Loucy (cell line): Measurements from ENCODE around the gene SLC20A1.

Source experiments
- EZH2phosphoT487 ChIP-seq: fragments of 200-600 bp; IDR thresholded peaks from 2 replicates; pipeline ENCODE4 v1.6.1; 2018; ENCODE audit warnings: antibody characterized with exemption, mild to moderate bottlenecking, moderate library complexity, borderline replicate concordance
- TF ChIP-seq, protein P1 (sequence below): fragments of 200-600 bp; sonication (generic); conservative IDR thresholded peaks from 2 replicates; pipeline ENCODE4 v1.5.1; 2014; ENCODE audit warnings: mild to moderate bottlenecking, antibody characterized with exemption, low read length

DNA sequence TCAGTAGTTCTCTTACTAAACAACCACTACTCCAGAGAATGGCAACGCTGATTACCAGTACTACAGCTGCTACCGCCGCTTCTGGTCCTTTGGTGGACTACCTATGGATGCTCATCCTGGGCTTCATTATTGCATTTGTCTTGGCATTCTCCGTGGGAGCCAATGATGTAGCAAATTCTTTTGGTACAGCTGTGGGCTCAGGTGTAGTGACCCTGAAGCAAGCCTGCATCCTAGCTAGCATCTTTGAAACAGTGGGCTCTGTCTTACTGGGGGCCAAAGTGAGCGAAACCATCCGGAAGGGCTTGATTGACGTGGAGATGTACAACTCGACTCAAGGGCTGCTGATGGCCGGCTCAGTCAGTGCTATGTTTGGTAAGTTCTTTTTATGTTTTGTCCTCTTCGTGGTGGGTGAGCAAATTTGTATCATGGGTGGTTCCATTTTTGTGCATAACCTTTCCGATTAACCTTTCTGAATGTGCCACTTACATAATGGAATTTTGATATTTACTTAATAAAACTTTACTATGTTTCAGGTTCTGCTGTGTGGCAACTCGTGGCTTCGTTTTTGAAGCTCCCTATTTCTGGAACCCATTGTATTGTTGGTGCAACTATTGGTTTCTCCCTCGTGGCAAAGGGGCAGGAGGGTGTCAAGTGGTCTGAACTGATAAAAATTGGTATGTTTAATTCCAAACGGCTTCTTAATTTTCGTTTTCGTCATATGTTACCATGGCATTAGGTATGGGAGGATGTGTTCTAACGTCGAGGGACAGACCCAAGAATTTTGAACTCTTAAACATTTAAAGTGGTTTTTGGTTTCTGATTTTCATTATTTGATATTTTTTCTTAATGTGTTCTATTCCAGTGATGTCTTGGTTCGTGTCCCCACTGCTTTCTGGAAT is 1.3 kb downstream of the SLC20A1 start:
- TF ChIP-seq, protein P1, sequence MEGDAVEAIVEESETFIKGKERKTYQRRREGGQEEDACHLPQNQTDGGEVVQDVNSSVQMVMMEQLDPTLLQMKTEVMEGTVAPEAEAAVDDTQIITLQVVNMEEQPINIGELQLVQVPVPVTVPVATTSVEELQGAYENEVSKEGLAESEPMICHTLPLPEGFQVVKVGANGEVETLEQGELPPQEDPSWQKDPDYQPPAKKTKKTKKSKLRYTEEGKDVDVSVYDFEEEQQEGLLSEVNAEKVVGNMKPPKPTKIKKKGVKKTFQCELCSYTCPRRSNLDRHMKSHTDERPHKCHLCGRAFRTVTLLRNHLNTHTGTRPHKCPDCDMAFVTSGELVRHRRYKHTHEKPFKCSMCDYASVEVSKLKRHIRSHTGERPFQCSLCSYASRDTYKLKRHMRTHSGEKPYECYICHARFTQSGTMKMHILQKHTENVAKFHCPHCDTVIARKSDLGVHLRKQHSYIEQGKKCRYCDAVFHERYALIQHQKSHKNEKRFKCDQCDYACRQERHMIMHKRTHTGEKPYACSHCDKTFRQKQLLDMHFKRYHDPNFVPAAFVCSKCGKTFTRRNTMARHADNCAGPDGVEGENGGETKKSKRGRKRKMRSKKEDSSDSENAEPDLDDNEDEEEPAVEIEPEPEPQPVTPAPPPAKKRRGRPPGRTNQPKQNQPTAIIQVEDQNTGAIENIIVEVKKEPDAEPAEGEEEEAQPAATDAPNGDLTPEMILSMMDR = no peak; the same call in 1 of the 2 replicates
- TF ChIP-seq EZH2phosphoT487 = no peak
